NCI-H69 (cell line): ENCODE results near the gene UBAC2.

Experiments used
- DNase-seq: peaks from one replicate; lab custom pipeline; 2025; lab: John Stamatoyannopoulos, UW

Gene UBAC2

GRCh38 chr13:99296398-99296797, 95.7 kb downstream of the UBAC2 start:
- DNase-seq: no peak

- DNase-seq: no peak
Measured at GRCh38 chr13:99297331-99297730, 96.7 kb downstream of the UBAC2 start.

- no peak for DNase-seq
Measured at GRCh38 chr13:99298056-99298455, 97.4 kb downstream of the UBAC2 start.

- DNase-seq: no peak
Measured at GRCh38 chr13:99299256-99299919, 98.7 kb downstream of the UBAC2 start.

GRCh38 chr13:99299920-99300341, 99.3 kb downstream of the UBAC2 start:
- DNase-seq: no peak

- DNase-seq: no peak
Measured at GRCh38 chr13:99301056-99301838, 100.6 kb downstream of the UBAC2 start.

DNA sequence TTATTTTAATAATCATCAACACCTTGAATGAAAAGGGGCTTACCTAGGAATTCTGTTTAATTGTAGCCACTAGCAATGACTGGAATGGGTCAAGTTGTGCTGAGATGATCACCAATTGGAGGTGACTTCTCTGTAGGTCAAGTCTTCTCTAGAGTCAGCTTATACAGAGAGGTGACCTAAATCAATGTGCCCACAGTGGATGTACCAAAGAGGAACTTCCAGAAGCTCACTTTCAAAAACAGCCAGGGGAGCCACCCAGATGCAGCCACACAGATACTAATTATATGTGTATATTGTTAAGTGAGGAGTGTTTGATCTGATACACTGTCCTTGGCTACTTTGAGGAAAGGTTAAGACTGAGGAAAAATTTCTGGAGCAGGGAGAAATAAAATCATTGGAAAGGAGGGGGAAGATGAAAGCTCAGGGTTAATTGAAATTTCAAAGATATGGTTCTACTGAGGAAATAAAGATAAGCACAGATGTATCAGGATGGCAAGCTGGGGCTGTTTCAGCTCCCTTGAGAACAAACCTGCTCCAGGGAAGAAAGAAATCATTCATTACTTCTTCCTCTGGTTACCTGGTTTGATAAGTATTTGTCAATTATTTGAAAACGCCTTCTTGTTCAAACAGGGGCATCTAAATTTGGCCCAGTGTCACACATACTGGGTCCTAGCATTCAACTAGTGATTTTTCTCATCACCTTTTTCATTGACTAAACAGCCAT, 101.4 kb downstream of the UBAC2 start:
- DNase-seq: no peak

- DNase-seq: no peak
Measured at GRCh38 chr13:99302637-99303505, 102.2 kb downstream of the UBAC2 start.

DNA sequence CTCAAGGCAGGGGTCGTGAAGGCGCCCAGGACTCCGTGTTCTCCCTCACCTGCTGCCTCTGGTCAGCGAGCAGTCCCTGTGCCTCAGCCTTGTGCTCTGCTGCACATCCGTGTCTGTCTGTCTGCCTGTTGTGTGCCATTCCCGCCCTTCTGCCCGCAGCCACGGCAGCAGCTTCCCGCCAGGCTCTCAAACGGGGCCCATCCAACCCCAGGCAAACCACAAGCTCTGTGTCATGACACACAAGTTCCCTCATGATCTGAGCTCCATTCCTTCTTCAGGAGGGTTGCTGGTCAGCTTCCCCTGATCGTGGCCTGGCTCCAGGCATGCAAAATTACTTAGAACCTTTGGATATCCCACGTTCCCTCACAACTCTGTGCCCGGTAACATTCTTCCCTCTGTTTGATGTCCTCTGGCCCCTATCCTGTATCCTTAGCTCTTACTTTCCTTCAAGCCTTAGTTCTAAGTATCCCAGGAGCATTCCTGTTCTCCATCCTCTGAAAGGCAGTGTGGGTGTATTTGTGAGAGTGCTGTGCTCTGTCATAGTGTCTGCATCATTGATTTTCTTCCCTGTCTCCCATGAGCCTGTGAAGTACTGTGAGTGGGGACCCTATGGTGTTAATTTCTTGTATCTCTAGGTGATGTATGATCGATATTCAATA, 103.3 kb downstream of the UBAC2 start:
- DNase-seq: no peak

DNA sequence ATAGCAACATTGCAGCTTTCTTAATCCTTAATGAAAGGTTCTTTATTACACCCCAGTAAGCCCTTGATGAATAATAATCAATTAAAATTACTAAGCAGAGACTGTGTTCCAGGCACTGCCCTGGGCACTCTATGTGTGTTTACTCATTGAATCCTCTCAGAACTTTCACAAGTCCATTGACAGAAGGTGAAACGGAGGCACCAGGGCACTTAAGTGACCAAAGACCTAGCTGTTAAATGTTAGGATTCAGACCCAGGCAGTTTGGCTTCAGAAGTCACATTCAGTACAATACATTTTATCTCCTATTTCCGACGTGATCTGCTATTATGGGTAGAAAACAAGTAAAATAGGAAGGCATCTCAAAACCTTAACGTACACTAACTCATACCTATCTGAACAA, 103.9 kb downstream of the UBAC2 start:
- no peak for DNase-seq

- no peak for DNase-seq
Measured at GRCh38 chr13:99305158-99305557, 104.5 kb downstream of the UBAC2 start.

- no peak for DNase-seq
Measured at GRCh38 chr13:99305566-99305965, 104.9 kb downstream of the UBAC2 start.

DNA sequence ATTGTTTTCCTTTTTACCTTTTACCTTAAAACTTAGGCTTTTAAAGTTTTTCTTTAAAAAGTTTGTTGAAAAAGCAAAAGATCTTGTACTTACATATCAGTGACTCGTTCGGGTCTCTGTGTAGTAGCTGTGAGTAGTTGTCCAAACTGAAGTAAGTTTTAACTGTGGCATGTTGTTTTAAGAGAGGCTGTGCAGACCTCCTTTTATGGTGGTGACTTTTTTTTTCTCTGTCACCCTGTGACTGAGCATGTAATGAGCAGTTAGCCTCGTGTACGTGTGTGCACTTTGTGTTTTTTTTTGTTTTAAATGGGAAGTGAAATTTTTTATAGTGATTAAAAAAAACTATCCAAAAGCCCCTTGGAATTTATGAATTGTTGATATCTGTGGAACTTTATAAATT, 106.6 kb downstream of the UBAC2 start, which contains the start of gene GPR183:
Gene GPR183, minus strand, starts transcription at position 153 of the 400 bp plus-strand sequence. CDS start 11,254 bp downstream, outside the sequence.
- DNase-seq: peak; percentile 45

DNA sequence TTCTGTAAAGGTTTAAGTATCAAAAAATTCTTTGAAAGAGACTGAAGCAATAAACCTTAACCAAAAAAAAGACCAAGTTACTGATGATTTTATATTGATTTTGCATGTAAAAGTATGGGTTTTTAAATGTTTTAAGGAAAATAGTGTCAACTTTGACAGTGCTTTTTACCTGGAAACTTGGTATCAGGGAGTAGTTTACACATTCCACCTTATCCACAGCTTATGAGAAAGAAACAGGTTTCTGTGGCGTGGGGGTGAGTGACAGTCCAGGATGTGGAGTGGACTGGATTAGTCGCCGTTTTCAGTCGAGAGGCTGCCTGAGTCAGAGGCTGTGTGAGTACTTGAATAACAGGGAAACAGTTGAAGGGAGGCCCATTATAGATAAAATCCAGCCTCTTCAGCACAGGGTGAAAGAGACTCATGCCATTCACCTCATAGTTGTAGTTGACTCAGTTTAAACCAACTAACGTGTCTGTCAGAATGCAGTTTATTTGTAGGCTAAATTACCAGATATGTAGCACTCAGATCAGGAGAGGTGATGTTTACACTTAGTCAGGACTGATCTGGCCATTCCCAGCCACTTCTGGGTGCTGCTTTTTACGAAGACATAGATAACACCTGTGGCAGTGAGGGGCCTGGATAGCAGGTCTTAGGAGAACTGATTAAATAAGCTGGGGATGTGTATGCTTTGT, 107.1 kb downstream of the UBAC2 start:
- DNase-seq: peak; percentile 30

DNA sequence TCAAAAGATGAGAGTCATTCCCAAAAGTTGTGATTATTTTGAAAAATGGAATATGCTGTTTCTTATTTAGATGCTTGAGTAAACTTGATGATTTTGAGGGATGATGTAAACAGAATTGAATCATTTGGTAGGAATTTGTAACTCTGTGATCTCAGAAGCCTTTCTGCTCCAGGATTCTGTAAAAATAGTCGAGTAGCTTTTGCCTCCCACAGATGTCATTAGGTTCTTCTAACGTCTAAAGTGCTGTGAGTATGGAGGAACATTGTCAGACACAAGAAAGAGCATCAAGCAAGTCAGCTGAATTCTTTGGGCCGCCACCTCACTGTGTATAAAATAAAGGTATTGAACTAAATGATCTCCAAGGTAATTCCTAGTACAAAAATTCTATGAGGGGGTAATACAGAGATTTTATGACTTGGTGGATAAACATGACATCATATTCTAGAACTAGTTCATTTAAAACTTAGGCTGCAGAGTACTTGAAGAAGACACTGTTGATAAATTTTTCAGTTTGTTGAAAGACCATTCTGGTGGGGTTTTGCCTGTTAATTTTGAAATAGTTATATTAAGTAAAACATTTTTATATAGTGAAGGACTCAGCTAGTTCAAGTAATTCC, 107.9 kb downstream of the UBAC2 start:
- DNase-seq: no peak

GRCh38 chr13:99310382-99311031, 109.9 kb downstream of the UBAC2 start:
- DNase-seq: peak; percentile 68

- no peak for DNase-seq
Measured at GRCh38 chr13:99311137-99311536, 110.5 kb downstream of the UBAC2 start.

DNA sequence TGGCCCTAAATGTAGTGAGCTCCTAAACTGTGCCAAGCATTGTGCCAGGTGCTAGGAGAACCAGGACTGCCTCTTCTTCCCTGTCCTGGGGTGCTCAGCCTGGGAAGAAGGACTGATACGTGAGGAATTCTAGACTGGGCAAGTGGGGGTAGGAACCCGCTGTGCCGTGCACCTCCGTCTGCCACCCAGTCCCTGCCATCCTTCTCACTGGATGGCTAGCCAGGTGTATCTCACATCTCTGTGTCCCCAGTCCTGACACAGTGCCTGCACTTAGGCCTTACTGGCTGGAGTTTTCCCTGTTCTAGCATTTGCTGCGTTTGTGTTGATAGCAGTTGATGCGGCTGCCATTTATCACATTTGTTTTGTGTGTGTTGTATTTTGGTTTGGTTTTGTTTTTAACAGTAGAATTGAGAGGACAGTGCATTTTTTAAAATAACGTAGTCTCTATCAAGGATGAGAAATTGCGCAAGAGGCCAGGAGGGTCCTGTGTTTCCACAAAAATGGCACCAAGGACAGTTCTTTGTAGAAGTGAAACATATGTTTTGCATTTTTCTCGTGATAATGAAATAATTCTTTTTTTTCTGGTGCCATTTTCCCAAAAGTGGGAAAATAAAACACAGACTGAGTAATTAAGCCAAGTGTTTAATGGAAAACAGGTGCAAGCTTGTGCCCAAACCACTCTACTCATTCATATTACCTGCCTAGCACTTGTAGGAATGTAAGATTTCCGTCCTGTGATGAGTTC, 111.3 kb downstream of the UBAC2 start:
- DNase-seq: no peak

DNA sequence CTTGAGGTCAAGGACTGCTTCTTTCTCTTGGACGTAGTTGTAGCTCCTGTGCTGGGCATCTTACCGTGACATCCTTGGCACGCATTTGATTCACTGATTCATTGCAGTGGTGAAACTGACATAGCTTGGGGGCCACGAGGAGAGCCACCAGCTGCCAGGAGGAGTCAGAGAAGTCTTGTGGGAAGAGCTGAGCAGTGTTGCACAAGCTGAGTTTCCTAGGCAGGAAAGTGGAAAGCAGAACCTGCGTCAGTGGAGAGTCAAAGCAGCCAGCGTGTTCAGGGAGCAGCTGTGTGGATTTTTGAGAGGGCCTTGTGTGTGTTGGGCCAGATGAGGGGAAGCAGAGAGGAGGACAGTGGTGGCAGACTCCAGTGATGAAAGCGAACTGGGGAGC, 111.8 kb downstream of the UBAC2 start:
- no peak for DNase-seq
